Transverse colon (tissue), 3 donors: ENCODE results near the gene KRT39.

Experiments
- EP300 ChIP-seq: sonication (generic); formaldehyde crosslinking; IDR thresholded peaks from one replicate; pipeline ENCODE4 v1.6.1; 2017; ENCODE audit warnings: antibody characterized with exemption, low read depth
- TF ChIP-seq, protein P1 (sequence below), 5 experiments: fragments of 200-600 bp in 3 of 5; fragments of 450-650 bp in 2 of 5; sonication (generic) in 3 of 5; IDR thresholded peaks; 1 replicate in 2 of 5; 2 replicates in 3 of 5; pipeline ENCODE4 v1.5.1; 2016 to 2017; ENCODE audit warnings: antibody characterized with exemption in 5 of 5, inconsistent platforms in 3 of 5, mild to moderate bottlenecking in 2 of 5, moderate library complexity in 1 of 5

- TF ChIP-seq EP300 = no peak
- TF ChIP-seq, protein P1, sequence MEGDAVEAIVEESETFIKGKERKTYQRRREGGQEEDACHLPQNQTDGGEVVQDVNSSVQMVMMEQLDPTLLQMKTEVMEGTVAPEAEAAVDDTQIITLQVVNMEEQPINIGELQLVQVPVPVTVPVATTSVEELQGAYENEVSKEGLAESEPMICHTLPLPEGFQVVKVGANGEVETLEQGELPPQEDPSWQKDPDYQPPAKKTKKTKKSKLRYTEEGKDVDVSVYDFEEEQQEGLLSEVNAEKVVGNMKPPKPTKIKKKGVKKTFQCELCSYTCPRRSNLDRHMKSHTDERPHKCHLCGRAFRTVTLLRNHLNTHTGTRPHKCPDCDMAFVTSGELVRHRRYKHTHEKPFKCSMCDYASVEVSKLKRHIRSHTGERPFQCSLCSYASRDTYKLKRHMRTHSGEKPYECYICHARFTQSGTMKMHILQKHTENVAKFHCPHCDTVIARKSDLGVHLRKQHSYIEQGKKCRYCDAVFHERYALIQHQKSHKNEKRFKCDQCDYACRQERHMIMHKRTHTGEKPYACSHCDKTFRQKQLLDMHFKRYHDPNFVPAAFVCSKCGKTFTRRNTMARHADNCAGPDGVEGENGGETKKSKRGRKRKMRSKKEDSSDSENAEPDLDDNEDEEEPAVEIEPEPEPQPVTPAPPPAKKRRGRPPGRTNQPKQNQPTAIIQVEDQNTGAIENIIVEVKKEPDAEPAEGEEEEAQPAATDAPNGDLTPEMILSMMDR (IDR thresholded peaks at IDR 0.05) = no peak
Observed at GRCh38 chr17:40910441-40910841, 56.3 kb downstream of the KRT39 start.
